SHP77 treated with DMSO at 0.1 percent for 48 hours (cell line): ENCODE measurements around the gene MAPKAPK3.

ENCODE experiments used
- DNase-seq: peaks from one replicate; lab custom pipeline; 2025; lab: John Stamatoyannopoulos, UW

The MAPKAPK3 gene

DNA sequence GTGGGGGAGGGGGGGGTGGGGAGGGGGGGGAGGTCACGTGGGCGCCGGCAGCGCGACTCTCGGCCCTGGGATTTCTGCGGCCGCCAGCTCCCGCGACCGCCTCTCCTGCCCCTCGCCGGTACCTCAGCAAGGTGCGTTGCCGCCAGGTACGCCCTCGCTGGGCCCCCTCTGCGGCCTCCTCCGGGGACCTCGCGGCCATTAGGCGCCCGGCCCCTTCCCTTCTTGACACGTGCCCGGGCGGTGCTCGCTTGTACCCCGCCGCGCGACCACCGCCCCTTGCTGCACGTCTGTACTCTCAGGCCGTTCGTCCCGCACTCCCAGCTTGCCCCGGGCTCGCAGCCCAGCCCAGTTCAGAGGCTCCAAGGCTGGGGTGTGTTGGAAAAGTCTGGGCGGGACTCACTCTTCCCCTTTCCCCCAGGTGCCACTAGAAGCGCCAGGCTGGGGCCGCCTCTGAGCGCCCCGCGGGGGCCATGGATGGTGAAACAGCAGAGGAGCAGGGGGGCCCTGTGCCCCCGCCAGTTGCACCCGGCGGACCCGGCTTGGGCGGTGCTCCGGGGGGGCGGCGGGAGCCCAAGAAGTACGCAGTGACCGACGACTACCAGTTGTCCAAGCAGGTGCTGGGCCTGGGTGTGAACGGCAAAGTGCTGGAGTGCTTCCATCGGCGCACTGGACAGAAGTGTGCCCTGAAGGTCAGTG is at the start of gene MAPKAPK3:
Gene MAPKAPK3, plus strand, starts transcription at position 56 of the 696 bp plus-strand sequence. Its CDS starts 415 bp downstream, at position 471.
- DNase-seq: no peak

DNA sequence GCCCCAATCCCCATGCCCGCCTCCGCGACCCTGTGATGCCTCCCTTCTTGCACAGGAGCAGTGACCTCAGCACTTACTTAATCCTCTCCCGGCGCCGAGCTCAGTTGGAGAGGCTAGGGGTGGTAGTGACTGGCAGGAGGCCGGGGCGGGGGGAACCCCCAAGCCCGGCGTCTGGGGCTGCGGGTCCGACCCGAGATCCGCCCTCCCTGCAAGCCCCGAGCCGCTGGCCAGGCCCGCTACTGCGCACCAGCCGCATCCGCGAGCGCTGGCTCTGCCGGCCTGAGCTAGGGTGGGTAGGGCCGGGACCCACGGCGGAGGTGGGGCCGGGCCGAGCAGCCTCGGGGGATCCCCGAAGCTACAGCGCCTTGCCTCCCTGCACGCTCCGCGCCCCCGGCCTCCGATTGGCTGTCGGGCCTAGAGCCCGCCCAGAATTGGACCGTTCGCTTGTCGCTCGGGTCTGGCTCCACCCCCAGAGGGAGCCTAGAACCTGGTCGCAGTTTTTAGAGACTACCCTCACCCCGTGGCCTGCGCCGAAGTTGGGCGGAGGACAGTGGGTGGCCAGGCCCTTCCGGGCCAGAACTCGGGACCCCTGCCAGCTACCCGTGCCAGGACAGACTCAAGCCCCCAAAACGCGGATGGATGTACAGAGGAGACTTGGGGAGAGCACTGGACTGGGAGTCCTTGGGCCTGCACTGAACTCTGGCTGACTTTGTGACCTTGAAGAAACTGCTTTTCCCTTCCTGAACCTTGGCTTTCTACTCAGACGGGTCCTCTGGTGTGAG is 49.4 kb upstream of the MAPKAPK3 start, which contains the start of gene C3orf18:
Gene C3orf18, minus strand, starts transcription at position 362 of the 782 bp plus-strand sequence. CDS start 2,048 bp downstream, outside the sequence.
- DNase-seq: peak; percentile 69

DNA sequence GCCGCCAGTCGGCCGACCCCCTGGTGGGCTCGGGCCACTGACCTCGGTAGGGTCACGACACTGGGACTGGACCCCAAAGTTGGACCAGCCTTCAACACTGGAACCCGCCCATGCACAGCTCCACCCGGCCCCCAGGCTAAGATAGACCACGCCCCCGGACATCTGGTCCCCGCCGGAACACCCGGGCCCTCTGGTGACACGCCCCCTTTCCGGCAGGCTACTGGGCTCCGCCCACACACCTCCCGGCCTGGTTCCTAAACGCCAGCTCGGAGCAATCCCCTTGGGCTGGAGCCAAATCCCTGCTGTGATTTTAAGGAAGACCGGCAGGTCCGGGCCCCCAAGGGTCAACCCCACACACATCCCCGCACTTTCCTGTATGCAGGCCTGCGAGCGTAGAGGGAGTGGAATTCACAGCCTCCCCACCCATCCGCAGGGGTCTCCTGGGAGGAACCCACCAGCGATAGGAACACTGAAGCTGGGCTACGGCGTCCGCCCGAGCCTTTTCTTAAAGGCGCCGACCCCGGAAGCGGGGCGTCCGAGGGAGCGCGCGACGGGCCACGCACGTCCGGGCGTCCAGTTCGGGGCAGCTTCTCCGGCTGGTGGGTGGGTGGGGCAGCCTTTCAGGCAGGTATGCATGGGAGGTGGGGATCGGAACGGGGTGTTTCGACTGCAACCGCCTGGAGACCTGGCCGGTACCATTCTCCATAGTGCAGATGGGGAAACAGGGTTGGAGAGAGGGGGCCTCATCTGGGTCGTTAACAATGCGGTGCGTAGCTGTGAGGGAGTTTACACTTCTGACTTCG is 47.8 kb upstream of the MAPKAPK3 start, which contains the start of gene HEMK1:
Gene HEMK1, plus strand, starts transcription at position 576 of the 803 bp plus-strand sequence. CDS start 1,583 bp downstream, outside the sequence.
- DNase-seq: peak; percentile 85

DNA sequence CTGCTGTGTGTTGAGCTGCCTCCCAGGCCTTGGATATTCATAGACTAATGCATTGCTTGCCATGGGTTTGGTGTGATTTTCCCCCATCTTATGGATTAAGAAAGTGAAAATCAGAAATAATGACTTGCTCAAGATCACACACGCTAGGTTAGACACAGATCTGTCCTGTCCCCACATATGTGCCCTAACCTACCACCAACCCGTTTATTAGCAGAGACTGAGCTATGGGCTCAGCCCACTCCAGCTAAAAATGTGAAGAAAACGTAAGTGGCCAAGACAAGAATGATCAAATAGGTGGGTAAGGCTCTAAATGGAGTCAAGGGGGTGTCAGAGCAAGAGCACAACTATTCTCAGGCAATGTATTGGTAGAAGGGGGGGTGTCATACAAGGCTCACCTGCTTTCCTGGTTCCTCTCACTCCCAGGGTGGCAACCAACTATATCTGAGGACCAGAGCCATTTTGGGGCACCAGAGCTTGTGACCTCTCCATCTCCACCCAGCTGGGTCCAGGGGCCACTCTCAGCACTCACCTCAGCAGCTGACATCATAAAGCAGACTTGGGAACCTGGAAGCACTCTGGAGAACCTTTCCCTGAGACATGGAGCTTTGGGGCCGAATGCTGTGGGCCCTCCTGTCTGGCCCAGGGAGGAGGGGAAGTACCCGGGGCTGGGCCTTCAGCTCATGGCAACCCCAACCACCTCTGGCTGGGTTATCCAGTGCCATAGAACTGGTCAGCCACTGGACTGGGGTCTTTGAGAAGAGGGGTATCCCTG is 46.3 kb upstream of the MAPKAPK3 start:
- no peak for DNase-seq

DNA sequence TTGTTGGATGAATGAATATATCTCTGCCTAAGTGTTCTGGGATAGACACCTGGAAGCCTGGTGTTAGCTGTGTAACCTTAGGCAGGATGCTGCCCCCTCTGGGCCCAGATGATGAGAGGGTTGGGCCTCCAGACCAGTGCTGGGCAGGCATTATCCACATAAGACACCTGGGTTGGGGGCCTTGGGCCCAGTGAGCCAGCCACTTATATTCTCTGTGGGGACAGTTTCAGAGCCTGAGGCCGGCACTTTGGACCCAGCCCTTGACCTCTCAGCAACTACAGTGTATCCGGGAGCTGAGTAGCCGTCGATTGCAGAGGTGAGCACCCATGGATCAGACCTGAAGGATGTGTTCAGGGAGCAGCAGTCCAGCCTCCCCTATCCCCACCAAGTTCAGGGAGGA is 45.5 kb upstream of the MAPKAPK3 start:
- no peak for DNase-seq

DNA sequence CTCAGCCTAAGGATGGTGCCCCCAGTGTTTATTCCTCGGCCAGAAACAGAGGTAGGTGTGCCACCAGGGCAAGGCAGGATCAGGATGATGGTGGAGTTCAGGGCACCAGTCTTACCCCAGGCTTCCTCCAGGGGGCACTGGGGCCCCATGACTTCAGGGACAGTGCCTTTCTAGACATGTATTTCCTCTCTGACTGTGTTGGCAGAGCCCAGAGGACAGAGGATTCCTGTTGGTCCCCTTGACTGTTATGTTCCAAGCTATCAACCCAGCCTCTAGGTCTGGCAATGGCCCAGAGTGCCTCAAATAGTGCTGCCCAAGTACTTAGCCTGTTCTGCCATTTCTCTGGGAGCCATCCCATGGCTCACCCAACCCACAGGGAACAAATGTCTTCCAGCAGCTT is 44.8 kb upstream of the MAPKAPK3 start:
- peak; percentile 35 for DNase-seq

DNA sequence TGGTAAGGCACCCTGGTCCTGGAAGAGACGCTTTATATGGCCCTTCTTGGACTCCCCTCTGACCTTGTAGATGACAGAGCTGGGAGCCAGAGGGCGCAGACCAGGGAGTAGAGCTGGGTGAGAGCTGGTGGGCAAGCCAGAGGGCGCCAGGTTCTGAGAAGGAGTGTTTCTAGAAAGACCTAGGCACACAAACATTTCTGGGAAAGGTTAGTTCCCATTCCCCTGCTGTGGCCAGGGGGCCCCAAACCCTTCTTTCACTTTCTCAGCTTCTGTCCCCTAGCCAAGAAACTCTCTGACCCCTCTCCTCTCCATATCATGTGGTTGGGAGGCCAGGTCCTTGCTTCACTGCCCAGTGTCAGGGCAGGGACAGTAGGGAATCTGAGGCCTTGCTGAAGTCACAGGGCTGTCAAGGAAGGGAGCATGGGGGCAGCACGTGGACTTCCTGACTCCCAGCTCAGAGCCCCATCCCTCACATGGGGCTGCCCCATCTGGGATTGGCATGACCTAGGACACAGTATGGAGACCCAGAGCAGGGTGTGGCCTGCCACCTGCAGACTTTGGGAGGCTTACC is 44.1 kb upstream of the MAPKAPK3 start:
- no peak for DNase-seq

DNA sequence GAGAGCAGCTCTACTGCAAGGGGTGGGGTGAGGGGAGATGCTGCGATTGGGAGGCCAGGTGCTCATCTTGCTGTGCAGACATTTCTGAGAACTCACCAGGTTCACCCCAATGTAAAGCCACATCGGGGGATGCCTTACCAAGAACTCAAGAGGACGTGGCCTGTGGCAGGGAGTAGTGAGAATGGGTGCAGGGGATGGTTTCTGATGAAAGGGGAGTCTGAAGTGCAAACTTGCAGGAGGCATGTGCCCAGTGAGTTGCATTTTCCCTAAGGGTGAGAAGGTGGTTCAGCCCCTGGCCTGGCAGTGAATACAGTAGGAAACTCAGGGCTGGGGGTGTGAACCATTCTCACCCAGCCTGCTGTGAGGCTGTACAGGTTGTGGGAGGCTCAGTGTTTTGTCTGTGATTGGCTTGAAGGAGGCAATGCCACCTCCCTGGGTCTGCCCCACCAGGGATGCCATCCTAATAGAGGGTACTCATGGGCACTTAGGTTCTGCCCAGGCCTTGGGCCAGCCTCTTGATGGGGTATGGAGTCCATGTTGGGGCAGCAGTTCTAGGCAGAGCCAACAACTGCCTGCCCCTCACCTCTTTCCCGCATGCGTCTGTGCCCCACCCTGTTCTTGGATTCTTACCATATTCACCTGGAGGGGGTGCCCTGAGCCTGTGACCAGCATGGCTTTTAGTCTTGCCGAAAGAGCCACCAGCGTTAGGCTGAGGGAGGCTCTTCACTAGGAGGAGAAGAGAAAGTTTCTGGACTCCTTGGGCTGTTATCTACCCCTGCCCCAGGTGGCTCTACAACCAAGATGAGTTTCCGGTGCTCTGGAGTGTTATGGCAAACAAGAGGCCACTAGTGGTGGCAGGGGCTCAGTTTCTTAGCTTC is 43.1 kb upstream of the MAPKAPK3 start:
- no peak for DNase-seq

DNA sequence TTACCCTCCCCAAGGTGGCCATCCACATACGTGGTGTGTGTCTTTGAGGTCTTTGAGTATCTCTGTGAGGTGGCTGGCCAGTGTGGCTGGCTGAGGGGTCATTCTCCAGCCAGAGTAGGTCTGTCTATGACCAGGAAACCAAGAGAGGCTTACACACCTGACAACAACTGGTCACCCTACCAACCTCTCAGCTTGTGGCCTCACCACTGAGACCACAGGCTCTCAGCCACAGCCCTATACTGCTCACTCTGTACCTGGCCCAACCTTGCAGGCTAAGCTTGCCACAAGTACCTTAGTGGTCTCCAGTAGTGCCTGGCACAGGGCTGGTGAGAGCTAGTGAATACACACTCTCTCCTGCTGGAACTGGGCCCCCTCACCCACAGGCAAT is 42.5 kb upstream of the MAPKAPK3 start:
- no peak for DNase-seq

DNA sequence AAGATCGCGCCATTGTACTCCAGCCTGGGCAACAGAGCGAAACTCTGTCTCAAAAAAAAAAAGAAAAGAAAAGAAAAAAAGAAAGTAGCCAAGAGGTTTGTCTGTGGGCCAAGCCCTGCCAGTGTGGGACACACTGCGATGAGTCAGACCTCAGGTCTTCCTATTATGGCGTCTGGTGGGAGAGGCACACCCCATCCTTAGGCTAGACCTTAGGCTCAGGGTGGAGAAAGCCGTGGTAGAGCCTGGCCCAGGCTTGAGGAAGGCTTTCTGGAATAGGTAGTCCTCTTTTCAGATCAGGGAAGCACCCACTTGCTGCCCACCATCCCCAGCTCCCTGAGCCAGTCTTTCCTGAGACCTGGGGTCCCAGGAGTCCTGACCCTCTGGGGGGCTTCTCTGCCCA is 41.6 kb upstream of the MAPKAPK3 start:
- DNase-seq: no peak

DNA sequence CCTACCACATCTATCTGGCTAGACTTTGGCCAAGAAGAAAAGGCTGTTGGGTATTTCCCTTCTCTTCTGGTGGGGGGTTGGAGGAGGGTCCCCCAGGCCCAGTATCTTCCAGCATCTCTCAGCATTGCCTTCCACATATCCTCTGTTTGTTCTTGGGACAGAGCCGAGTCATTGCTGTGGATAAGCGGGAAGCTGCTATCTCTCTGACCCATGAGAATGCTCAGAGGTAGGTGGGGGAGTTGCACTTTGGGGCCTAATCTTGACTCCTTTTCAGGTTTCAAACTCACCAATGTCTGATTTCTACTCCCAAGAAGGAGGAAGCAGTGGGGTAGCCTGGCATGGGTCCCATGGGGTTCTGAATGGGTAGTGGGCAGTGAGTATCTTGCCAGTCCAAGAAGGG is 39.6 kb upstream of the MAPKAPK3 start:
- DNase-seq: no peak

DNA sequence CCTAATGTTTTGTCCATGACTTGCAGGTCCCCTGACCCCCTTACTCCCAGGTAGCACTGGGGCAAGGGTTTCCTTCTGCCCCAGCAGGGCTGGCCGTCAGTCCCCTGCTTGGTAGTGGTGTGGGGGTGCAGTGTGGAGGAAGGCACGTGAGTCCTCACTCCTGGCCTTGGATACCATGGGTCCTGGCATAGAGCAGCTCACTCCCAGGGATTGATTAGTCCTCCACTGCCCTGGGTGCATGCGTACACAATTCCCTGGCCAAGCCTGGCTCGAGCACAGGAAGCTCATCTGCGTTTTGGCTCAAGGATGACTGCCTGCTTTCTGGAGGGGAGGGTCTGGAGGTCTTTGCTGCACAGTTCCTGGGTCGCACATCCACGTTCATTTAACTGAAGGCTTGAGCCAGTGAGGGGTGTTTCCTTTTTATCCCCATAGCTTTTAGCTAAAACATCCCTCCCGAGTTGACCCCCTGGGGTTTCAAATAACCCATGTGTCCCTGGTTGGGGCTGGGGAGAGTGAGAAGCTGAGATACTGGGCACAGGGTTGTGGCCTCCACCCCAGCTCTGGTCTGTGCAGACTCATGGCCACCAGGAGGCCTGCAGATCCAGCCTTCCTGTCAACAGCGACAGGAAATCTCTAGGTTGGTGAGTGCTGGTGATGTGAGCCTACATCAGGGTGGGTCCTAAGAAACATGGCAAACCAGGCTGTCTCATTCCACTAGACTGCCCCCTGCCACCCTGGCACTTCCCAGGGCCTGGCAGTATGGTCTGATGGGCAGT is 36.1 kb upstream of the MAPKAPK3 start:
- DNase-seq: no peak

DNA sequence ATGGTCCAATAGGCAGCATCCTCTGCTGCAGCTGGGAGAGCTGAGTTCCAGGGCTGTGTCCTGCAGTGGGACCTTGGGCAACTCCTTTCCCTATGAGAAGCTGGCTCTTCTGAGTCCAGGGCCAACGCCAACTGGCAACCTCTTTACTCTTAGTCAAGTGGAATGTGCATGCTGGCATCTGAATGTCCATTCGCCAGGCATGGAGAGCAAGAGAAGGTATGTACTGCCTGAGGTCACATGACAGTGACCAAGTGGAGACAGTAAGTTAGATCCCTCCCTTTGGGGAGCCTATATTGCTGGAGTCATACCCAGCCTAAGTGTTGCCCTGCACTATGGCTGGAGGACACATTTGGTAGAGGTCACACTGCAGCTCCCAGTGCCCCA is 35.5 kb upstream of the MAPKAPK3 start:
- no peak for DNase-seq

DNA sequence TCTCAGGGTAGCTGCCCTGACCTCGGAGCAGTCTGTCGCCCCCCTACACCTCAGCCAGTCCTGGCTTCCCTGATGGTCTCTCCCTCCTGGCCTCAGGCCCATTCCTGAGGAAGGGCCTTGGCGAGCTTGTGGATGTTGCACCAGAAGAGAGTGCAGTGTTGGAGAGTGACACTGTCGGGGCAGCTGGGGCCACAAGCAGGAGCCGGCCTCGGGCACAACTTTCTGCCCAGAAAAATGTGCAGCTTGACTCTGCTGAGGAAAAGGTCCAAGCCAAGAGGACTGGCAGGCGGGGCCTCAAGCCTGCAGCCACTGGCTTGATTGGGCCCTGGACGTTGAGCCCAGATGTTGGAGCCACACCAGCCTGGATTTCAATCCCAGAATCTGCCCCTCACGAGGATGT is 34.9 kb upstream of the MAPKAPK3 start:
- no peak for DNase-seq

DNA sequence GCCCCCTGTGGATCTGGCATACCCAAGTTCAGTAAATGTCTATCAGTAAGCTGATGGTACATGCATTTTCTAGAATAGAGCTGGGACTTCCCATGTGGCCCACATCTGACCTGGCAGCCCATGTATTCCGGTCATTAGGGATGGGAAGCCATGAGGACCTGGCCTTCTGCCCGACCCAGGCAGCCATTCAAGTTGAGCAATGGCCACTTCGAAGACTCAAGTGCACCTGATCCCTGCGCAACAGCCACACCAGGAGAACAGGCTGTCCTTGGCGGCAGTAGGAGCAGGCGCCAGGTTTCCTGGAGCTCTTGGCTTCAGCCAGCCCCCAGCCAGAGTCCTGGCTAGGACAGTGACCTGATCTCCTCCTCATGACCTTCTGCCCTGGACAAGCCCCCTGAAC is 33.1 kb upstream of the MAPKAPK3 start:
- no peak for DNase-seq

DNA sequence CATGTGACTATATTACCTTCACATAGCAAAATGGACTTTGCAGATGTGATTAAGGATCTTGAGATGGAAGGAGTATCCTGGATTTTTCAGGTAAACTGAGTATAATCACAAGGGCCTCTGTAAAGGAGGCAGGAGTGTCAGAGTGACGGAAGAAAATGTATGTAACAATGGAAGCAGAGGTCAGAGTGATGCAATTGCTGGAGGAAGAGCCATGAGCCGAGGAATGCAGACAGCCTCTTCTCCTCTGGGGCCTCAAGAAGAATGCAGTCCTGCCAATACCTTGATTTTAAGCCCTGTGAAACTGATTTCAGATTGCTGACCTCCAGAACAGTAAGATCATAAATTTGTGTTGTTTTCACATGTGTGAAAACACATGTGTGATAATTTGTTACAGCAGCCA is 32.6 kb upstream of the MAPKAPK3 start:
- DNase-seq: no peak

DNA sequence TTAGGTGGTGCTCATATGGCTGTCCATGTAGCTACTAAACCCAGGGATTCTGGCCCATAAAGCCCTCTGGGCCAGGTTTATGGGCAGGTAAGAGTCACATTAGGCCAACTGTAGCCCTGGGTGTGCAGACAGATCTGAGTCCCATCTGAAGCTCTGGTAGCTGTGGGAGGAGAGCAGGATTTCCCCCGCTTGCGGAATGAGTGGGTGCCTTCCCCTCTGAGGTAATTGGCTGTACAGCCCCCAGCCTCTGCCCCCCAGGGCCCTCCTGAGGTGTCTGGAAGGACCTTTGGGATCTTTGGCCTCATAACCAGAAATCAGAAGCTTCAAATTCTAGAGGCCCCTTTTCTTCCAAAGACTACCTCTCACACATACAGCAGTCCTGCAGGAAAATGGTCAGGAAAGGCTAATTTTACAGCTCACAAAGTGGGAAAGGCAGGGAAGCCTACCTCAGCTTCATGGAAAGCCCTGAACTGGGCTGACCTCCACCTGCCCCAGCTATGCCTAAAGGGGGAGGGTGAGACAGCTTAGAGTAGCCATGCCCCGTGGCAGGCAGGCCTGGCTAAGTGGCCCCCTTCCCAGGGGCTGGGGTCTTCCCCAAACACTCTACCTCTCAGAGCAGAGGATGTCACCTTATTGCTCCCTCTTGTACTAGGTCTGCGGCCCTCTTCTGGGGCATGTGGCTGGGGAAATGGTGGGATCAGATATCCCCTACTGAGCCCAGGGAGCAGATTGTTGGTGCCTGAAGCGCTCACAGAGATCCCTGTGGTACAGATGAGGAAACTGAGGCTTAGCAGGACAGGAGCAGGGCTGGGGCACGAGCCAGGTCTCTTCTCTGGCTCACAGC is 30.8 kb upstream of the MAPKAPK3 start:
- DNase-seq: no peak

DNA sequence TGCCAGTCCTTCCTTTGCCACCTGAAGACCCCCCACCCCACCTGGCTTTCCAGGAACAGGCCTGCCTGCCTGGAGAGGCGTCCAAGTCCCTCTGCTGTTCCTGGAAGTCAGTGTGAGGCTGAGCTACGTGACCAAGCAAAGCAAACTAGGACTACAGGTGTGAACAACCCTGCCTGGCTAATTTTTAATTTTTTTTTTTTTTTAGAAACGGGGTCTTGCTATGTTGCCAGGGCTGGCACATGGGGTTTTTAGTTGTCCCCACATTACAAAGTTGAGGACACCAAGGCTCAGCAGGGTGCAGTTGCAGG is 30.2 kb upstream of the MAPKAPK3 start:
- DNase-seq: no peak

DNA sequence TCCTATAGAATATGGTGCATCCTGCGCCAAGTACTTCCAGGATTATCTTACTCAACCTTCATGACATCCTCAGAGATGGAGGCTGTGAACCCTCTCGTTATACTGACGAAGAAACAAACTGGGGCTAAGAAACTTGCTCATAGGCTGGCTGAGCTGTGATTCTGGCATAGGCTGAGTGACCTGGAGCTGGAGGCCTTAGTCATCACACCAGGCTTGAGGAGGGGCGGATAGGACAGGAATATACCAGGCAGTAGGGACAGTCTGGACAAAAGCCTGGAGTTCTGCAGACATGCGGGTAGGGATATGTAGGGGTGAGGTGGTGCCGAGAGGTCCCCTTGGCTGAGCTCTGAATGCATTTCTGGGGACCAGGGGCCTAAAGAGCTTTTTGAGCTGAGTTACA is 29.6 kb upstream of the MAPKAPK3 start:
- DNase-seq: no peak
